Measurements from ENCODE around the gene RAB3GAP1.
"Not testable (repeated sequence)": the region's sequence is repeated elsewhere in the genome, so short reads cannot be mapped to it uniquely, and the experiment has no call there.

The RAB3GAP1 gene

DNA sequence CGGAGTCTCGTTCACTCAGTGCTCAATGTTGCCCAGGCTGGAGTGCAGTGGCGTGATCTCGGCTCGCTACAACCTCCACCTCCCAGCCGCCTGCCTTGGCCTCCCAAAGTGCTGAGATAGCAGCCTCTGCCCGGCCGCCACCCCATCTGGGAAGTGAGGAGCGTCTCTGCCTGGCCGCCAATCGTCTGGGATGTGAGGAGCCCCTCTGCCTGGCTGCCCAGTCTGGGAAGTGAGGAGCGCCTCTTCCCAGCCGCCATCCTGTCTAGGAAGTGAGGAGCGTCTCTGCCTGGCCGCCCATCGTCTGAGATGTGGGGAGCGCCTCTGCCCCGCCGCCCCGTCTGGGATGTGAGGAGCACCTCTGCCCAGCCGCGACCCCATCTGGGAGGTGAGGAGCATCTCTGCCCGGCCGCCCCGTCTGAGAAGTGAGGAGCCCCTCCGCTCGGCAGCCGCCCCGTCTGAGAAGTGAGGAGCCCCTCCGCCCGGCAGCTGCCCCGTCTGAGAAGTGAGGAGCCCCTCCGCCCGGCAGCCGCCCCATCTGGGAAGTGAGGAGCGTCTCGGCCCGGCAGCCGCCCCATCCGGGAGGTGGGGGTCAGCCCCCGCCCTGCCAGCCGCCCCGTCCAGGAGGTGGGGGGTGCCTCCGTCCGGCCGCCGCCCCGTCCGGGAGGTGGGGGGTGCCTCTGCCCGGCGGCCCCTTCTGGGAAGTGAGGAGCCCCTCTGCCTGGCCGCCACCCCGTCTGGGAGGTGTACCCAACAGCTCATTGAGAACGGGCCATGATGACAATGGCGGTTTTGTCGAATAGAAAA is 53.6 kb downstream of the RAB3GAP1 start:
- not testable (repeated sequence) for DNase-seq (ENCODE audit: low read depth)

- DNase-seq (ENCODE audit: low read depth), result no peak
Observed at GRCh38 chr2:135113322-135113721, 61.2 kb downstream of the RAB3GAP1 start.

DNA sequence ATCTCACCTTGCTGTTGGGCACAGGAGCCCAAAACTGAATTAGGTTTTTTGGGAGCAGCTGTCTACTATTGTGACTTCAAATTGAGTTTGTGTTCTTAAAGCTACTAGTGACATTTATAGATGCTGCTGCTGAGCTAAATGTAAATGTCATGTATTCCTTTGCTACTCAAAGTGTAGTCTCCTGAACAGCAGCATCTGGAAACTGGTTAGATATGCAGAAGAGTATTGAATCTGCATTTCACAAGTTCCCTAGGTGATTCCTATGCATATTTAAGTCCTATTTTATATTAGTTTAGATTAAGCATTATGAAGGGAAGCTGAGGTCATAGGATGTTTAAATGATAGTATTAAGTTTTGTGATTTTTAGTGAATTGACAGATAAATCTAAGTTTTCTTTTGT is 67.5 kb downstream of the RAB3GAP1 start:
- DNase-seq (ENCODE audit: low read depth), result no peak

DNA sequence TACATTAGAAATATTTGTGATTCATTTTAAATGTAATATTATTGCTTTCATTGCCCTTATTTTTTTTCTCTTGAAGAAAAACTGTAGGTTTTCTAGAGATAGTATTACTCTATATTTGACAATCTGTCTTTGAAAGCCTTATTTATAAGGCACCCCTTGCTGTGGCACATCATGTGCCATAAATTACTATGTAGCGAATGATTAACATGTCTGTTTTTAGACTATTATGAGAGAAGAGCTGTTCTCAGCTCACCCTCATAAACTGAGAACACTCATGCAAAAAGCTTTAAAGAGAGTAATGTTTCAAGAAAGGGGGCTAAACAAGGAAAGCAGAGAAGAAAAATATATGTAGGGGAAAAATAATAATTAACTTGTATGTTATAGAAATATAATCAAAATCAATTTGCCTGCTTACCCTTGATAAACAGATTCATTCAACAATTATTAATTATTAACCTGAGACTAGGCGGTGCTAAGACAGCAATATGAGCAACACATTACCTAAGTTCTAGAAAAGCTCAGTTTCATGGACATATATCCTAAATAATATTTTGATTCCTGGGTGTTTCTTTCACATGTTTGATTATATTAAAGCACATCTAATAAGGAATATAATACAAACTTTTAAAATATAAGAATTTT is 69.0 kb downstream of the RAB3GAP1 start:
- DNase-seq (ENCODE audit: low read depth), result no peak

- DNase-seq (ENCODE audit: low read depth), result not testable (repeated sequence)
Observed at GRCh38 chr2:135121658-135122039, 69.6 kb downstream of the RAB3GAP1 start.

DNA sequence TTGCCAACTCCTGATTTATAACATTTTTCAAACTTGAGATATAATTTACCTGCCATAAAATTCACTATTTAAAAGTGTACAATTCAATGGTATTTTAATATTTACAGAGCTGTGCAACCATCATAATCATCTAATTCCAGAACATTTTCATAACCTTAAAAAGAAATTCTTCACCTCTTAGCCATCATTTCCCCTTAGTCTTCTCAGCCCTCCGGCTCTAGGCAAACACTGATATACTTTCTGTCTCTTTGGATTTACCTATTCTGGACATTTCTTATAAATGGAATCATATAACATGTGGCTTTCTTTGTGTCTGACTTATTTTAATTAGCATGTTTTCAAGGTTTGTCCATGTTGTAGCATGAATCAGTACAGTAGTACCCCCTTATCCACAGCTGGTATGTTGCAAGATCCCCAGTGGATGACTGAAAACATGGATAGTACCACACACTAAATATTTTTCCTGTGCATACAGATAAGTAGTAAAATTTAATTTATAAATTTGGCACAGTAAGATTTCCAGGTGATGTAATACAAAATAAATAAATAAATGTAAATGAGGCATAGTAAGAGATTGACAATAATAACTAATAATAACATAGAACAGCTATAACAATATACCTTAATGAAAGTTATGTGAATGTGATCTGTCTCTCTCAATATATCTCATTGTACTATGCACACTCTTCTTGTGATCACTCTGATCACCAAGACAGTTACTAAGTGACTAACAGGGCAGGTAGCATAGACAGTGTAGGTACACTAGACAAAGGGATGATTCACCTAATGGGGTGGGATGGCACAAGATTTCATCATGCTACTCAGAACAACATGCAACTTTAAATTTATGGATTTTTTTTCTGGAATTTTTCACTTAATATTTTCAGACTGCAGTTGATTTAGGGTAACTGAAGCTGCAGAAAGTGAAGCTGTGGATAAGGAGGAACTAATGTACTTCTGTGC is 73.1 kb downstream of the RAB3GAP1 start:
- DNase-seq (ENCODE audit: low read depth), result peak; percentile 50

DNA sequence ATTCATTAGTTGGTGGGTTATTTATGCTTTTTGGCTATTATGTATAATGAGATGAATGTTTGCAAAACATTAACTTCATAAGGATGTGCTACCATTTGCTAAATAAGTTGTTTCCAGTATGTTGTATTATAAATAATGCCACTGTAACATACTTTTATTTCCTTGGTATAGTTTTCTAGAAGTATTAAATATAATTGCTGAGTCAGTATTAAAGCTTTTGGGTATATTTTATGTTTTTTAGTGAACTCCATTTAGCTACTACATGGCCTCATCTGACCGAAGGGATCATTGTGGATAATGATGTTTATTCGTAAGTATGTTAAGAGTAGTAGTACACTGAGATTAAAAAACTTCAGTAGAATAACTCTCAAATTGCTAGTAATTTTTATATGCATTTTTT is 73.8 kb downstream of the RAB3GAP1 start:
- DNase-seq (ENCODE audit: low read depth), result no peak

- DNase-seq (ENCODE audit: low read depth), result peak; percentile 7
Observed at GRCh38 chr2:135130751-135131150, 78.7 kb downstream of the RAB3GAP1 start.

GRCh38 chr2:135132314-135132713 is 80.2 kb downstream of the RAB3GAP1 start:
- DNase-seq (ENCODE audit: low read depth), result peak; percentile 78

DNA sequence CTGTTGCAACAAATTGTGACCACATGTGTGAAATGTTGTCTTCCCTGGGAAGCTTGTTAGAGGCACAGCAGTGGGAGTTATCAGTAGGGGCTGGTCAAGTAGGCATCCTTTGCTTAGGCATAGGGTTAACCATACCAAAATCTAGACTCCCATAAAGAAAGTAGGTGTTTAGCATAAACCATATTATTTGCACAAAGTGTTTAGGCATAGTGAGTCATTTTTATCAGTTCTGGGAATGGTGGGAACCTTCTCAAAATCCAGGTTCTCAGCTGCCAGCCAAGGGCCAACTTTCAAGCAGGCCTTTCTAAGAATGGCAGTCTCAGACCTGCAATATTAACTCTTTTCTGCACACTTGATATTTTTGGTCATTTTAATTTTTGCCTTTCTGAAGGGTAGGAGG is 88.5 kb downstream of the RAB3GAP1 start:
- DNase-seq (ENCODE audit: low read depth), result no peak

DNA sequence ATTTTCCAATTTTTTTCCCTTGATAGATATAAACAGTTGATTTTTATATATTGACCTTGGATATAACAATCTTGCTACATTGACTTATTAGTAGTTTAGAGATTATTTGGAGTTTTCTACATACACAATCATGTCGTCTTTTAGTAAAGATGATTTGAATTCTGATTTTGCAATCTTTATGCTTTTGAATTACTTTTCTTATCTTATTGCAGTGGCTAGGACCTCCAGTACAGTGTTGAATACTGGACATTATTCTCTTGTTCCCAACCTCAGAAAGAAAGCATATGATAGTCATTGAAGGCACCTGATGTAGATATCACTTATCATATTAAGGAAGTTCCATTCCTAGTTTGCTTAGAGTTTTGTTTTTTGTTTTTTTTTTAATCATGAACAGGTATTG is 90.2 kb downstream of the RAB3GAP1 start:
- DNase-seq (ENCODE audit: low read depth), result no peak

GRCh38 chr2:135144343-135144742 is 92.3 kb downstream of the RAB3GAP1 start:
- DNase-seq (ENCODE audit: low read depth), result peak; percentile 30

- peak; percentile 89 for DNase-seq (ENCODE audit: low read depth)
Observed at GRCh38 chr2:135149251-135149650, 97.2 kb downstream of the RAB3GAP1 start.

GRCh38 chr2:135150725-135151124 is 98.6 kb downstream of the RAB3GAP1 start:
- peak; percentile 26 for DNase-seq (ENCODE audit: low read depth)

GRCh38 chr2:135151615-135152014 is 99.5 kb downstream of the RAB3GAP1 start:
- no peak for DNase-seq (ENCODE audit: low read depth)

GRCh38 chr2:135152361-135152760 is 100.3 kb downstream of the RAB3GAP1 start:
- DNase-seq (ENCODE audit: low read depth), result peak; percentile 16

GRCh38 chr2:135154962-135155361 is 102.9 kb downstream of the RAB3GAP1 start:
- no peak for DNase-seq (ENCODE audit: low read depth)

DNA sequence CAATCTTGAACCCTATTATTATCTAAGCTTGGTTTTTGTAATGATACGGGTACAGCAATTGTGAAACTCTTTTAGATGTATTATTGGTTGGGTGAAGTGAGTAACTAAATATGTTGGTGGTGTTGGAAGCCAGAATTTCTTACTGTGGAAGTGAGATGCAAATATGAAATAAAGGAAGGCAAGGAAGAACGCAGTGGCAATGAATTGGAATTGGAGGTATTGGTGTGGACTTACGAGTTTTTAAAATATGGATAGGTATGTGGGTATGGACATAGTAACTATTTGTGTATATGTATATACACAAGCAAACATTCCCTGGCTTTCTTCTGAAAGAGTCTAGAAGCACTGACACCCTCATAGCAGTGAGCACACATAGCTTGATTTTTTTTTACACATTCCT is 105.8 kb downstream of the RAB3GAP1 start:
- no peak for DNase-seq (ENCODE audit: low read depth)

GRCh38 chr2:135159191-135159590 is 107.1 kb downstream of the RAB3GAP1 start:
- no peak for DNase-seq (ENCODE audit: low read depth)

GRCh38 chr2:135162377-135162776 is 110.3 kb downstream of the RAB3GAP1 start:
- DNase-seq (ENCODE audit: low read depth), result no peak

DNA sequence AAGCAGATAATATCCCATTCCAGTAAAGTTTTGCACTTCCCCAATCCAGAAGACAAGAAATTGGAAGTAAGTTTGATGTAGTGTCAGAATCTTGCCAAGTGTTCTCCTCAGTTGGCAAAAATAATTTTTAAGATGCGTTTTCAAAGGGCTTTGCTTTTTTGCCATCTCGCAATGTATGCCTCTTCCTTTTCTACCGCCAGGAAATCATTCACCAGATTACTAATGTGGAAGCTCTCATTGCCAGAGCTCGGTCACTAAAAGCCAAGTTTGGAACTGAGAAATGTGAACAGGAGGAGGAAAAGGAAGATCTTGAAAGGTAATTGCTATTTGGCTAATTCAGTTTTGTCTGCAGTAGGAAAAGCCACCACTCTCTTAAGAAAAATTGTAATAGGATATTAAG is 110.7 kb downstream of the RAB3GAP1 start:
- no peak for DNase-seq (ENCODE audit: low read depth)

GRCh38 chr2:135163306-135163705 is 111.2 kb downstream of the RAB3GAP1 start:
- no peak for DNase-seq (ENCODE audit: low read depth)

Data from iris pigment epithelial cell (primary cell).